Activated T-helper 9 cell treated with anti-CD3 and anti-CD28 coated beads, Interleukin-2, amount 50 U/mL, for 16 hours (primary cell): ENCODE results near the gene KCNH2.

Source experiments
- DNase-seq: peaks from one replicate; pipeline ENCODE4 v3.0.0-alpha.2; 2020; ENCODE audit warnings: low read depth

KCNH2 gene

DNA sequence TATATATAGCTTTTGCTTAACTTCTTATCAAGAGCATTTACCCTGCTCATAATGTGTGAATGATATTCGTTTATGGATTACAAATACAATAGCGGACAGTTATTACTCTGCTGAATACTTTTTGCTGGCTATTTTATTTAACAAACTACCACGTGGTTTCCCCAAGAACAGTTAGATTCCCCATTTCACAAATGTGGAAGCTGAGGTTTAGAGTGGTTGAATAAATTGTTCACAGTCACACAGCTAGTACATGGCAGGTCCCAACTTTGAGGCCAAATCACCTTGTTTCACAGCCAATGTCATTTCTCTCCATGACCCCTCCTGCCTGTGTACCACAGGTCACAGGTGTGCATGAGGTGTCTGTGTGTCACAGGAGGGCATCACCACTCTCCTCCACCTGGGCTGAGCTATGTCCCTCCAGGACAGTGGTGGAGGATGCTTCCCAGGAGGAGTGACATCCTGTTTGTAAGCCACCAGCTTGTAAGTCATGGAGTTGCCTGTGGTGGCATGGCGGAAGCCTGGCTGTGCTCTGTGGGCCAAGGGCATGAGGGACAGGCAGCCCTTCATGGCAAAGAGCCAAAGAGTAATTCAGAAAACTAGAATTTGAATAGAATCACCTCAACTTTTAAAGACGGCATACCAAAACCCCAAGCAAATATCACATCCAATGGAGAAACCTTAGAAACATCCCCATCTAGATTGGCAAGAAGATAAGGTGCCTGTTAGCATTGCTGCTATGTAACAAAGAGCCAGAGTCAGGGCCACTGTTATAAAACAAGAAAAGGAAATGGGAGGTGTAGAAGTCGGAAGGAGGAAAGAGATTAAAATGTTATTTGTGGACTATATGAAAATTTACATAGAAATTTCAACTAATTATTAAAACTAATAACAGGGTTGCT, 73.9 kb downstream of the KCNH2 start:
- DNase-seq: no peak

GRCh38 chr7:150903606-150904005, 74.5 kb downstream of the KCNH2 start:
- DNase-seq: no peak

DNA sequence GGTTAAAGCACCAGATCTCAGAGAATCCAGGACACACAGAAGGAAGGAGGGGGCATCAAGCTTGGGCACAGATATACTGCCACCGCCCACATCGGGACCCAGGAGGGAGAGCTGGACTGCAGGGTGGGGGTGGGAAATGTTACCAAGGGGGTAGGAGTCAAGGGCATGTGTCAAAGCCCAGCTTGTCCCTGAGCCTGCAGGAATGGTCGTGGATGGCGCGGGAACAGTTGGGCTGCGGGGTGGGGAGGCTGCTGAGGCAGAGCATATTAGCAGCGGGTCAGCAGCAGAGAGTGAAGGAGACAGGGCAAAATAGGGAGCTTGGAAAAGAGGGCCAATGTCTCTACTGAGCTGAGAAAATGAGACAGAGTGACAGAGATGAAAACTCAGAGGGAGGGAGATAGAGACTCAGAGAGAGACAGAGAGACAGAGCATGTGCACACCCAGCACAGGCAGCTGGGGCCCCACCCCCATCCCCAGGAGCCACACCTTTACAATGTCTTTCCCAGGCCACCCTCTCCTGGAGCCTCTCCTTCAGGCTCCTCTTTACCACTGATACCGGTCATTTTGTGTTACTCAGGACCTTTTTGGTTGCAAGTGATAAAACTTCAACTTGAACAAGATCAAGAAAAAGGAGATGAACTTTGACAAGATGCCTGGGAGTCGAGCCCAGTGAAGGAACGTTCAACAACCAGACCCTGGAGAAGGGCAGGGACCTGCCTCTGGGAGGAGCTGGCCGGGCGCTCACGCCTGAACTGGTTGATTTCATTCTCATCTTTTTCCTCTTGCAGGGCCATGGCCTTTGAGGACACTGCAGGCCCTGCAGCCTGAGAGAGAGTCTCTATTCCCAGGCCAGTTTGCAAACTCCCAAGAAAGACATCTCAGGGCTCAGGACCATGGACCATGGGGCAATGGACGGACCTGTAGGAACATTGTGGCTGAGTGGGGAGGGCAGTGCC, 75.8 kb downstream of the KCNH2 start:
- DNase-seq: no peak

DNA sequence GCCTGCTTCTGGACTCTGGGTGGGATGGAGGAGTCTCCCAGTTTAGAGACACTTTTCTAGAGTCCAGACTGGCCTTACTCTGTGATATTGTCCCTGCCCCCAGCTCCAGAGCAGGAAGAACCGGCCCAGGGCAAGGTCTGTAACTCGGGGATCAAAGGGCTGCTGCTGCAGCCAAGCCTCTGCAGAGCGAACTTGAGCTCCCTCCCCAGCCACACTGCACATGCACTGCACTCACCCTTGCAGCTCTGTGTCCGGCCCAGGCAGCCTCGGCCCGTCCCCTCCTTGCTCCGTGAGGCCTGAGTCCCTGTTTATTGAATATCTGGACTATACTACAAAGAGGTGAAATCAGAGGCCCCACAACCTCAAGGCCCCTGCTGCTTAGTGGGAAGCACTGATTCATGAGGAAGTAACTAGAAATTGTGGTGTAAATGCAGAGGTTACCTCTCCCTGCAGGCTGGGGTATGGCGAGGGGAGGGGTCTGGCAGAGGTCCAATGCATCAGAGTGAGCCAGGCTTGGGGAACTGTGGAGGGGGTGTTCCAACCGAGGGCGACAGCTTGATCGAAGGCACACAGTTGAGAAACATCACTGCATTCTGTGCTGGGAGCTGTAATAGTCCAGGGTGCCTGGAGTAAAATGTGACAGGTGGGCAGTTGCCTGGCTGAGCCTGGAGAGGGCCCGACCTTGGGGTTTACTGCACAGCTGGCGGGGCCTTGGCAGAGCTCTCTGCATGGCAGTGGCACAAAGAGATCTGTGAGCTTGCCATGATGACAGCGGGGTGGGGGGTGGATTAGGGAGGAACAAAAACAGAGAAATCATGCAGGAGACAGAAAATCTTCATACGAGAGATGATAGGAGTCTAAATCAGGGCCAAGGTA, 76.7 kb downstream of the KCNH2 start:
- no peak for DNase-seq

DNA sequence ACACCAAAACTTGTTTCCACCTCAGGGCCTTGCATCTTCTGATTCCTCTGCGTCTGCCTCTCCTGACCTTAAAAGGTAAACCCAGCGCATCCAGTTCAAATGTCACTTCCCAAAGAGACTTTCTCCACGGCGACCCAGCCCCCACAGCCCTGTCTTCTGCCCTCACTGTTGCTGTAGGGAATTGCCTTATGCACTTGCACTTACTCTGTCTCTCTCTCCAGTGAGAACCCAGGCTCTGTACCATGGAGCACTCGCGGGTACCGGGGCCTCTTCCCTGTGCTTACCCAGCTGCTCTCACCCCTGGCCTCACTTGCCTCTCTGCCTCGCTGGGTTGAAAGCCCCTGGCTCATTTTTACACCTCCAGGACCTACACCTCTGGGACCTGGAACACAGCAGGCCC, 77.4 kb downstream of the KCNH2 start:
- DNase-seq: no peak

- peak; percentile 65 for DNase-seq
Measured at GRCh38 chr7:150898475-150899011, 79.6 kb downstream of the KCNH2 start.

GRCh38 chr7:150897502-150898474, 80.3 kb downstream of the KCNH2 start:
- no peak for DNase-seq

DNA sequence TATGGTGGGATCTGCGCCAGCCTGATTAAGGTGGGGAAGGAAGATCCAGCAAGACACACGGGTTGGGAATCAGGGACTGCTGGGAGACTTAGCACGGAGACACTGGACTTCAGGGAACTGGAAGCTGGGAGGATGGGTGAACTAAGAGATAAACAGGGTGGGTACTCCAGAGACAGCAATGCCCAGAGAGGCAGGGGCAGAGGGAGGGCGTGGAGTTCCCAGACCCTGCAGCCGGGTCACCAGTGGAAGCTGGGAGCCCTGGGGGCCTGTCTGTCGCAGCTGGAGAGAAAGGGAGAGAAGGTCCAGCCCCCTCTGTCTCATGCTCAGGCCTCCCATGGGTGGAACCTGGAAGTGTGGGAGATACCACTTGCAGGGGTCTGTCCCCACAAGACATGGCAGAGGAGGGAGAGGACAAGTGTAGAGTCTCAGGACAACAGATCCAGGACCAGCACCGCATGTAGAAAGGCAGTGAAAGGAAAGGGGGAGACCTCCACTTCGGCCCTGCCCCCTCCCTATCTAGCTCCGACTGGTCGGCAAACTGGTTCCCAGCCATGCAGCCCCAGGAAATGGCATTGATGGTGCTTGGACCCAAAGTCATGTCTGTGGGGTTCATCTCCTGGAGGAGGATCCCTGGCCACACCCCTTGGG, 81.4 kb downstream of the KCNH2 start:
- DNase-seq: no peak

GRCh38 chr7:150895809-150896208, 82.3 kb downstream of the KCNH2 start:
- DNase-seq: no peak
